Transverse colon (tissue), 4 donors: ENCODE results near the gene KRT80.

Experiments used
- POLR2A ChIP-seq: fragments of 450-650 bp; IDR thresholded peaks from one replicate; pipeline ENCODE4 v1.6.1; 2016; ENCODE audit warnings: antibody characterized with exemption, mild to moderate bottlenecking, moderate library complexity
- POLR2AphosphoS5 ChIP-seq, 3 donors: sonication (generic); formaldehyde crosslinking; IDR thresholded peaks; one replicate each; pipeline ENCODE4 v1.6.1; 2016; ENCODE audit warnings: antibody characterized with exemption in 3 of 3
- TF ChIP-seq, protein P1 (sequence below), 5 experiments: fragments of 200-600 bp in 3 of 5; fragments of 450-650 bp in 2 of 5; sonication (generic) in 3 of 5; IDR thresholded peaks; 1 replicate in 2 of 5; 2 replicates in 3 of 5; pipeline ENCODE4 v1.5.1; 2016 to 2017; ENCODE audit warnings: antibody characterized with exemption in 5 of 5, inconsistent platforms in 3 of 5, mild to moderate bottlenecking in 2 of 5, moderate library complexity in 1 of 5

DNA sequence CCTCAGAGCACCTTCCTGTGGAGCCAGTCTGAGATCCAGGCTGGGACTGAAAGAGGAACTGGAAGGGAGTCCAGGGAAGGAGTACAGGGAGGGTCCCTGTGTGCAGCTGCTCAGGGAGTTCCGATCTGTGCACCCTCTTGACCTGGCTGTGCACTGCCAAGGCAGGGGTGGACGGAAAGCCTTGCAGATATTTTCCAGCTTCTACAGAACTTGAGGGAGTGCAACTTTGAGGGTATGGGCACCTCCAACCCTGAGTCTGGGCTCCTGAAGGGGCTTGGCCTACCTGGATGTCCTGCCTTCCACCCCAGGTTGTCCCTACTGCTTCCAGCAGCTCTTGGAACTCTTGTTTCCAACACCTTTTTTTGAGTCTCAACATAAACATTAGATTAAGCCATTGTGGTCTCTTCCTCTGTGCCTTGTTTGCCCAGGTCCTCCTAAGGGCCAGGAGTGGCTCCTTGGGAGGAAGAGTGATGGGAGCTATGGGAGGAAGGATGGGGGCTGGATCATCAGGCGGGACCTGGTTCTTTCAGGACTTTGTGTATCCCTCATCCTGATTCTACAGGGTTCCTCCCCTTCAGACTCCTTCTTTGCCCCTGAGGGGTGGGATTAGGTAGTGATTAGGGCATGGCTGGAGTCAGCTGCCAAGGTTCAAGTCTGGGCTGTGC lies 44.7 kb upstream of the KRT80 start:
- TF ChIP-seq POLR2A = no peak
- no peak for TF ChIP-seq POLR2AphosphoS5 (IDR thresholded peaks at IDR 0.05)
- TF ChIP-seq, protein P1, sequence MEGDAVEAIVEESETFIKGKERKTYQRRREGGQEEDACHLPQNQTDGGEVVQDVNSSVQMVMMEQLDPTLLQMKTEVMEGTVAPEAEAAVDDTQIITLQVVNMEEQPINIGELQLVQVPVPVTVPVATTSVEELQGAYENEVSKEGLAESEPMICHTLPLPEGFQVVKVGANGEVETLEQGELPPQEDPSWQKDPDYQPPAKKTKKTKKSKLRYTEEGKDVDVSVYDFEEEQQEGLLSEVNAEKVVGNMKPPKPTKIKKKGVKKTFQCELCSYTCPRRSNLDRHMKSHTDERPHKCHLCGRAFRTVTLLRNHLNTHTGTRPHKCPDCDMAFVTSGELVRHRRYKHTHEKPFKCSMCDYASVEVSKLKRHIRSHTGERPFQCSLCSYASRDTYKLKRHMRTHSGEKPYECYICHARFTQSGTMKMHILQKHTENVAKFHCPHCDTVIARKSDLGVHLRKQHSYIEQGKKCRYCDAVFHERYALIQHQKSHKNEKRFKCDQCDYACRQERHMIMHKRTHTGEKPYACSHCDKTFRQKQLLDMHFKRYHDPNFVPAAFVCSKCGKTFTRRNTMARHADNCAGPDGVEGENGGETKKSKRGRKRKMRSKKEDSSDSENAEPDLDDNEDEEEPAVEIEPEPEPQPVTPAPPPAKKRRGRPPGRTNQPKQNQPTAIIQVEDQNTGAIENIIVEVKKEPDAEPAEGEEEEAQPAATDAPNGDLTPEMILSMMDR (IDR thresholded peaks at IDR 0.05) = no peak
